HG02981 (cell line): Measurements from ENCODE around the gene TNIK.

Experiments used
- ATAC-seq: cut with Tn5 transposase; IDR thresholded peaks from one replicate; pipeline ENCODE4 v1.9.1; 2021; ENCODE audit warnings: mild to moderate bottlenecking, moderate library complexity; ENCODE audit not compliant: unreplicated experiment

The TNIK gene

DNA sequence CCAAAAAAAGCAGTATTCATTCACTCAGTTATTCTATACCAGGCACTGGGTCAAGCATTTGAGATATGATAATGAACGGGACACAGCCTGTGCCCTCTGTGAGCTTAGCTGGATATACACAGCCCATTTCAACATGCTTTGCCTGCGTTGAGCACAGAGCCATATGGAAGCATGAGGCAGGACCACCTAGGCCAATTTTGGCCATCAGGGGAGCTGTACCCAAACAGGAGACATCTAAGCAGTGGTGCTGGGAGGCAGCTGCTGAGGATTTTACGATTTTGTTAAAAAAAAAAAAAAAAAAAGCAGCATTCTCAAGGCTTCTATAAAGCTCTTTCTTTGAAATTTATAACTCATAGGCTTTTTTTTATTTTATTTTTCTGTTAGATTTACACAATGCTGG lies 346.5 kb downstream of the TNIK start:
- no peak for ATAC-seq

DNA sequence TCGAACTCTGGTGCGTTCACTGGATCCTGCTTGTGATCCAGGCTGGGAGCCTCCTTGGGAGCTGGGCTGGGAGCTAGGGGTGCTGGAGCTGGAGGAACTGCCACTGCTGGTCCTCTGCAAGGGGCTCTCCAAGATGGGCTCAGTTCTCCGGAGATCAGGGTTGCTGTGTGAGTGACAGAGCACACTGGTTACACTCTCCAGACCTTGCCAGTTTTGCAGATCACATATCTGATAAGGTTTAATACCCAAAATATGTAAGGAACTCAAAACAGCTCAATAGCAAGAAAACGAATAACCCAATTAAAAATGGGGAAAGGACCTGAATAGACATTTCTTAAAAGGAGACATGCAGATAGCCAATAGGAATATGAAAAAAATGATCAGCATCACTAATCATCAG lies 349.5 kb downstream of the TNIK start:
- no peak for ATAC-seq

DNA sequence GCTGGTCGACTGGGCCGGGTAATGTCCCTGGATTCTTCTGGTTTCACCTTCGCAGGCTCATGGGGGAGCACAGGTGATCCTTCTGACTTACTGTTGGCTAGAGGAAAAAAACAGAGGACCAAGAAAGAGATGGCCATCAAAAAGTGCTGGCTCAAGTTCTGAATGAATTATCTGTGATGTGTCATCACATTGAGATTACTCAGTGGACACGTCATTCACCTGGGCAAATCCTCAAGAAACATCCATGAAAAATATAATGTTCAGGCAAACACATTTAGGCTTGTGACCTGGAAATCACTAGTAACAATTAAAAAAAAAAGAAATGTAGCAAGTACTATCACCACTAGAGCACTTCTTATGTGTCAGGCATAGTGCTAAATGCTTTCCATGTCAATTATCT lies 352.1 kb downstream of the TNIK start:
- no peak for ATAC-seq

DNA sequence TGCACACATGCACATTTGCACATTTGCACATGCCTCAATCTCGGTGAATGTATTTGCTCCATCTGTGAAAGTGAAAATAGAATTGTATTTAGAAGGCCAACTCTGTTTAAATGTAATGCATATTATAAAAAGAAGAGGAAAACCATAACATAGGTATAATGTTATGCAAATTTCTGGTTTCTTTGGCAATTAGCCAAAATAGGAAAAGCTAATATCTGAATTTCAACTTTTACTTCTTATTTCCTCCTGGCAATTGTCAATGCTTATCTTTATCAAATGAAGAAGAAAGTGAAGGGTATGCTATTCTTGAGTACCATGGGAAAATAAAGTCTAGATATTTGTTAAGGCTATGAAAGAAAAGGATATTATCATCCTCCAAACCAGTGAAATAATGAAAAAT lies 357.0 kb downstream of the TNIK start:
- no peak for ATAC-seq

DNA sequence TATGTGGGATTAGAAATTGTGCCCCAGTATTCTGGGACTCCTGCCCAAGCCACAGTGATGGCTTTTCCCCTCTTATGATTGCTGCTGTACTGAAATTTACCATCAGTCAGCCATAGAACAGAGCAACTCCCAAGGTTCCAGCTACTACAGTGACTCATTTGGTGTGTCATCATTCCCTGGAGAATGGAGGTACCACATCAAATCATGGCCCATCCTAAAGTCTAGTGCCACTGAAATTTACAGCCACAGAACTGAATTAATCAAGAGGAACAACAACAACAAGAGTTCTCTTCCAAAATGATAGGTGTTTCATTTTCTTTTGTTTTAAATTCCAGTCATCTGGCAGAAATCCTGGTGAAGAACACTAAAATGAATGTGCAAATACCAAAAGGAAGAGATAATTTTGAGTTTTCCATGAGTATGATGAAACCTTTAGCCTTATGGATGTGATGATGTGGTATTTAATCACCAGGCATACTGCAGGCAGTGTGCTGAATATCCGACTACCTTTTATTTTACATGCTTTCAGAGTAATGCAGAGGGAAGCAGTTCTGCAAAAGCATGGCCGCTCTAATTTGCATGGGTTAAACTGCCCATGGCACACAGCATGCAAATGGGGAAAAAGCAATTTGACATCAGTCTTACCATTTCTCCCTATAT lies 358.1 kb downstream of the TNIK start:
- ATAC-seq: no peak

DNA sequence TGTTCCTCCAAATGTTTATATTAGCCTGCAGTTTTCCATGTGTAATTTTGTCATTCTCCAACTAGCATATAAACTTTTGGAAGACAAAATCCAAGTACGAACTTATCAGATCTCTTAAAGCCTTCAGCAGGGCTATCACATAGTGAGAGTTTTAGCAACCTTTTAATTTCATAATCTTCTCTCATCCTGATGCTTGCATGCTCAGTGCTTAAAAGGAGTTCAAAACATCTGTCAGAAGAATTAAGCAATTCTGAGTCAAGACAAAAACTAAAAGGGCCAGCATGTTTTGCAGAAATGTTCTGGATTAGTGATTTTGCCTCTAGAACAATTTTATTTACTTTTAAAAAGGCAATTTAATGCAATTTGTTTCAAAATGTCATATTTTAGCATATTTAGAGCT lies 360.3 kb downstream of the TNIK start:
- ATAC-seq: no peak

DNA sequence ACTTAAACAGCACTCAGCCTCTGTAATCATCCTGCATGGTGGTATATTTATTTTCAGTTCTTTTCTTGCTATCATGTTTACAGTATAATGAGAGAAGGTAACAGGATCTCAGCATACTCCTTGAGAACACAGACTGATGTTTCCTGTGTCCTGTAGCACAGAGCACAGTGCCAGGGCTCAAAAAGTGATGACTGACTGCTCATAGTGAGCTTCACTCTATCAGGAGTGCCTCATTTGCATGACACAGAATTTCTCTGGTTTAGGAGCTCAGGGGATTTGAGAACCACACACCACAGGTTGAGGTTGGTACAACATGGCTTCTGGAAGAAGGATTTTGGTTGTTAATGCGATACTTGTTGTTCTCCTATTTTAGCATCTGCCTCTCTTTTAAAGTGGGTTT lies 365.1 kb downstream of the TNIK start:
- peak; percentile 98 for ATAC-seq

DNA sequence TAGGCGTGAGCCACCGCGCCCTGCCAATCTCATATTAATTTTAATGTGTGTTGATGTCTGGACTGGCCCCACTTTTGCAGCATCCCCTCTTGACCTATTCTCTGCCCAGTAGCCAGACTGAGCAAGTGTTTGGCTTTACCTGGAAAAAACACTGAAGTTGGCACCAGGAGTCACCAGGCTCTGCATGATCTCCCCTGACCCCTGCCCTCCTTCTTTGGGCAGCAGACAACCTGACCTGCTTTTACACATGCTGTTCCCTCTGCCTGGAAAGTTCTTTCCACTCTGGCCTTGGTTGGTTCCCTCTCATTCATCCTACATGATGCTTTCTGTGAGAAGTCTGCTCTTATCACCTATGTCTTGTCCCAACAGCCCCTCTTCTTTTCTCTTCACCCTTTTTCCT lies 365.8 kb downstream of the TNIK start:
- no peak for ATAC-seq

DNA sequence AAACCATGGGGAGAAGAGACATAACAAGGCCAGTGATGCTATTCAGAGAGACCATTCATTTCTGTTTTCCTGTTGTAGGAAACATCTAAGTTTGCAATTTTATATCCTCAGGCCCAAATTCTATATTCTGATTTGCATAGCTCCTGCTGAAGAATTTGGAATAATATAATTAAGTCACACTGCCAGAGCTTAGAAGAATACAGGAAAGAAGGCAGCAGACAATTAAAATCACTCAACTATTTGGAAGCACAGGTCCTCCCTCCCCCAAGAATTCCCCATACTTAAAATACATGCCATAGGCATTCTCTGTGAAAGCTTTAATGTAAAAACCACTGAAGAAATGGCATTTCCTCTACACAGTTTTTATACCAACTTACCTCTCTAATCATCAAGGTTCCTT lies 366.7 kb downstream of the TNIK start:
- ATAC-seq: no peak

DNA sequence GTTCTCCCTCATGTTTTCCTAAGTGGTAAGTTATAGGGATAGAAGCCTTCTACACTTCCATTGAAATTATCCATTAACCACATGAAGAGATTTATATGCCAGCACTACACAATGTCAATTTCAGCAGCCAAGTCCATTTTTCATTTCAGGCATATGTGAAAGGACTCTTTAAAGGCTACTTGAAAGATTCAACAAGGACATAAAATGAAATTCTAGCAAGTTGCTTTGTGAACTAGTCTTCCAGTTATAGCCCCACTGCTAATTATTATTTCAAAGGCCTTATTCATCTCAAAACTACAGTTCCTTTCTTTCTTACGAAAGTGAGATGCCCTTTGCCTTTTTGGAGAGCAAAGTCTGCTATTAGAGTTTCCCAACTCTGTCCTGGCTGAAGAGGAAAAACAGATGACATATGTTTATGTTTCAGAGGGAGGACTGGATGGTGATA lies 367.7 kb downstream of the TNIK start:
- ATAC-seq: no peak

DNA sequence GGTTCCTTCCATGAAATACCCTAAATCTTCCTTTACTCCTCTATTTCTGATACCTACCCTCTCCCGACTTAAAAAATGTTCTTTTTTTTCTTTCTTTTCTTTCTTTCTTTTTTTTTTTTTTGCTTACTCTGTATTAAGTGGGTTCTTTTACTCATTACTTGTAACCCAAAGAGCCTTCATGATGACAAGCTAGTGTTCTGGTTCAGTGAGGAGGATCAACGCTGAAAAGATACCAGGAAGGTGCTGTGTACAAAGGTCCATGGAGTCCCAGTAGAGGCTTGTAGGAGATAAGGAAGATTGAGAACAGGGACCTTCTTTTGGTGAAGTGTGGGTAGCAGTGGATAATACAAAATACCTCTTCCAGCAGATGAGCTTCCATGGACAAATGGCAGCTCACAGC lies 369.9 kb downstream of the TNIK start:
- ATAC-seq: no peak

DNA sequence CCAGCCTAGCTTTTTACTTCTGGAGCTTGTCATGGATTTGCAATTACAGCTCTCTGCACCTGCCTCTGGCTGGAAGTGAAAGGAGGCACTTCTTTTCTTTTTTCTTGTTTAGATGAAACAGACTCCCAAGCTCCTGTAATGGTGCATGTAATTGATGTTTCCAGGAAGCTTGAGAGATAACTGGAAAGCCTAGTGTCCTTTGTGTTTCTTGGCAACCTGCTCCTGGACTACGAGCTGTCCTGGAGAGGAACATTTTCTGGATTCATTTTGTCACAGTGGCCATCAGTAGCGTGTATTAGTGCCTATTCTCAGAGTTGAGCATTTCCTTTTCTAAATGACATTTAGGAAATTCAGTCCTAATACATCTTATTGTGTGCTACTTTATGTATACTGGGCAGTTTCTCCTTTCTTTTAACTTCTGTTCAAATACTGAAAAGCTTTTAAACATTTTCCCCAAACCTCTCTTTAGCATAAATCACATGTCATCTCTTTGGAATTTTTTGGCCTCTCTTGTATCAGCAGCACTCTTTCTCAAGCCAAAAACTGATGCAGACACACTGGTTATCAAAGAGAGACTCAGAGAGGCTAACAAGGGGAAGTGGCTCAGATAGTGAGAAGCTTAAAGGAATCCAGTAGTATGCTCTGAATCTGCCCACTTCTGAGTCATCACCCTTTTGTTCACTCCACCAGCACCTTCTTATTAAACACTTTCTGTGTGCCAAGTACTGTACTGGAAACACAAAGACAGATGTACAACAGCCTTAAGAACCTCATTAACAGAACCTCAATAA lies 371.0 kb downstream of the TNIK start:
- ATAC-seq: no peak

DNA sequence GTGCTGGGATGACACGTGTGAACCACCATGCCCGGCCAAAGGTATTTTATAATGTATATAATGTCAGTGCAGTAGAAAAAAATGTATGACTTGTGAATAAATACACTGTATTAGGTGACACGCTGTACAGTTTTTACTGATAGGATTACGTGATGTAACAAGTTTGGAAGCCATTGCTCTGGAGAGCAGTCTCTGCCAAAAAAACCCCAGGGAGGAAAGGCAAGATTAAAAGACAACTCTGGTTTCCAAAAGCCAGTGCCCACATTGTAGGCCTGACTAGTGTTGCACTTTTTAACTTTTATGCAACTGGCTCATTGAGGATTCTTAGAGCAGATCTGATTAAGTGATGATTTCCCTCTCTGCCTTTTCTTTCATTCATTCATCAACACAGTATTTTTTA lies 371.7 kb downstream of the TNIK start:
- ATAC-seq: no peak

DNA sequence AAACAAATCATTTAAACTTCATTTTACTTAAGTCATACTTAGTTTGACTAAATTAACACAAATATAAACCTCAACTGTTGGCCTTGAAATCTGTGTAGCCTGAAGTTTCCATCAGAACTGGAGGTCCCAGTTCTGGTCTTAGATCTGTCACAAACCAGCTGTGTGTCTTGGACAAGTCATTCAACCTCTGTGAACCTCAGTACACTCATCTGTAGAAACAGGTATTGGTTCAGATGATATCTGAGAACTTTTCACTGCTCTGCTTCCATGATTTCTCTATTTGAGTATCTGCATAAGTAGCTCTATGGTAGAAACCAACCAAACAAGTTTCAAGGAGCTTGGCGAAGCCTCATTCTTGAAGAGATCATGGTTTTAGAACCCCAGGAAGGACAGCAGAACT lies 373.3 kb downstream of the TNIK start:
- ATAC-seq: no peak

DNA sequence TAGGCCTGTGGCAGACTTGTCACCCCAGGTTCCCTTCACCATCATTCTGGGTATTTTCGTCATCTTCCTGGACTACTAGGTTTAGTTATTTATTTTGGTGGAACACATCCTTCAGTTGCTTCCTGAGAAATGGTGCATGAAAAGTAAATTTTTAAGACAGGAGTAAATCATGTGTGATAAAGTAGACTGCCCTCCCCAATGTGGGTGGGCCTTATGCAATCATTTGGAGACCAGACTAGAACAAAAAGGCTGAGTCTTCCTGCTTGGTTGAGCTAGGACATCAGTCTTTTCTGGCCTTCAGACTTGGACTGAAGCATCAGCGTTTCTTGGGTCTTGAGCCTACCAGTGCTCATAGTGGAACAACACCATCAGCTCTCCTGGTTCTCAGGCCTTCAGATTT lies 382.9 kb downstream of the TNIK start:
- no peak for ATAC-seq

DNA sequence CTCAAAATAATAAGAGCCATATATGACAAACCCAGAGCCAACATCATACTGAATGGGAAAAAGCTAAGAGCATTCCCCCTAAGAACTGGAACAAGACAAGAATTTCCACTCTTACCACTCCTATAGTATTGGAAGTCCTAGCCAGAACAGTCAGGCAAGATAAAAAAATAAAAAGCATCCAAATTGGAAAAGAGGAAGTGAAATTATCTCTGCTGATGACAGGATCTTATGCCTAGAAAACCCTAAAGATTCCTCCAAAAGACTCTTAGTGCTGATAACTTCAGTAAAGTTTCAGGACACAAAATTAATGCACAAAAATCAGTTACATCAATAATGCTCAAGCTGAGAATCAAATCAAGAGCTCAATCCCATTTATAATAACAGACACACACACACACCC lies 387.8 kb downstream of the TNIK start:
- no peak for ATAC-seq

DNA sequence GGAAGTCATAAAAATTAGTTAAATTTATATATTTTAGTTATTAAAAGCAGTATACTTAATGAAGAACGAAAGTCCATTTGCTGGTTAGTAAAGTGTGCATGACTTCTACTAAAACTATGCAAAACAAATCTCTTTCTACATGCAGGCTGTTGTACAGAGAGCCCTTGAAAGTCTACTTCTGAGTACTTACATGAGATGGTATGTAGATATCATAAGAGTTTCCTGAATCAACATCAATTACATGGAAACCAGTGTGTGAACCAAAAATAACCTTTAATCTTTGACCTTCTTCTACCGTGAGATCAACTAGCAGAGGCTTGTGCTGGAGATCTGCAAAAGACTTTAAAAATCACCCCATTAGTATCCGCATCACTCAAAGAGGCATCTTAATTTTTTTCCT lies 391.5 kb downstream of the TNIK start:
- ATAC-seq: no peak

DNA sequence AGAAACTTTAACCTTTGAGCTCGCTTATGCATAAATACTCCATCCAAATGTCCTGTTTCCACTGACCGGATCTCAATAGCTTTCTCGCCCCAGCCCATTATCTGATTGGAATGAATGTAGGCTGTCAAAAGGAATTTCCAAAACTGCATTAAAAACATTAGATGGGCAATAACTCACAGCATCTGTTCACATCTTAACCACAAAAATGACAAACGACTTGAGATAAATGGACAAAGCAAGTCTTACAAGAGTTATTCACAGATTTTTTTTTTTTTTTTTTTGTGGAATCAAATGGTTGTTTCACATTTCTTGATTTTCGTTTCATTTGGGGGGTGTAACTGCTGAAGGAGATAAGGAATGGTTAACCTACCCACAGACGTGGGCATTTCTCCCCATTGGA lies 394.0 kb downstream of the TNIK start:
- ATAC-seq: no peak

DNA sequence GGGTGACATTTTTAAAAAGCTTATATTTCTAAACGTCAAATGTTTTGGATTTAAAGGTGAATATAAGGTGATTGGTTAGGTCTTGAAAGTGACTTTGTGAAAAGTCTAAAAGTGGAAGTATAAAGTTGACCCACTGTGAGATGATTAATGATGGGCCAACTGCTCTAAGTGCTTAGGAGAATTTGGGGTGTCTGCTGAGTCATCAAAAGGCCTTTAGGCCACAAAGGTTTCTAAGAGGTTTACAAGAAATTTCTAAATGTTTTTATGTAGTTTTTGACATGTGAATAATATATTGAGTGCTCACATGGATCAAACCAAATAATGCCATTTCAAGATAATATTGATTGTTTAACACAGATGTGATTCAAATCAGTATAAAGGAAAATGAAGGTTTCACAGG lies 394.5 kb downstream of the TNIK start:
- no peak for ATAC-seq

DNA sequence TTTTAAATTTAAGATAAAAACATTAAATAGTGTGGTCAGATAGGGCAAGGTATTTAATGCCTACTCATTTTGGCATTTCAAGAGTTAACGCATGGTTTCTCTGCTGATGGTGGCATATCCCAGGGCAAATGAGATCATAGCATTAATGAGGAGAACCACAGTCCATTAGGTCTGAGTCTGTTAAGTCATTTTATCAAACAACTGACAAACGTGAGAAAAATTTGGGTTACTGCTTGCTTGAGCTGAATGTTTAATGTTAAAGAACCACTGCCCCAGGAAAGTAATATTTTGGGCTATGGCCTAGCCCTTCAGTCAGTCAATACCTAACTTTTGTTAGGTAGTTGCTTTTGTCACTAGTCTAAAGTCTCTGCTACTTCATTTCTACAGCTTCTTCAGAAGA lies 395.7 kb downstream of the TNIK start:
- ATAC-seq: no peak

DNA sequence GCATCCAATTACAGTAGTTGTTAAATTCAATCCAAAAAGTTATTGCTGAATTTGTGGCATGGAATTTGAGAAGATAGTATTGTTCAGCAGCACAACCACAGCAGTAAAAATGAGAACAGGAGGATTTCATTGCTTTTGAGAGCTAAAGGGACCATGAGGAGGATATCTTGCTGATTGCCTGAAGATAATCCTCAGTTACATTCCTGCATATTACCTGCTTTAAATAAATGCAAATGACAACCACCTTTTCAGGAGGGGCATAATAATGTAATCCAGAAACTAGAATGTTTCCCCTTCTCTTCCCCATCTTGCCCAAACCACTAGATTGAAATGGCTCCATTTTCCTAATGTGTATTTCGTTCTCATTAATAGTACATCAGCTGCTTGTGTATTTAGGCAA lies 398.5 kb downstream of the TNIK start:
- ATAC-seq: no peak

DNA sequence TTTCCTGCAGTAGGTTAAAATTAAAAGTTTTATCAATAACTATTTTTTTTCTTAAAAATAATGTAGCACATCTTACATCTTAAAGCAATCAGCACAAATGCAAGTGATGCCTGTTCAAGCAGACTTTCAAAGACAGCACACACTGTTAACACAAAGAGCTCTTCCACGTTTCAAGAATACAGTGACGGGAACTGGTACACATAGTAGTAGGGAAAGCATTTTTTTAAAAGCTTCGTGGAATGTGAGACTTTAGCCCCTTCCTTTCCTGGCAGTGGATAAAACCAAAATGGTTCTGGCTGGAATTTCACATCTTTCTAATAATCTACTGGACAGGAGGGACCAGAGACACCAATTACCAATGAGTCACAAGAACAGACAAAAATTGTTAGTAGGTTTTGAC lies 400.2 kb downstream of the TNIK start:
- no peak for ATAC-seq
